GM19099 (cell line): ENCODE measurements around the gene KCTD2.

ENCODE experiments used
- POLR2A ChIP-seq: IDR thresholded peaks from 3 replicates; pipeline ENCODE4 v1.6.1; 2011; ENCODE audit warnings: low read depth; ENCODE audit not compliant: insufficient read length; ENCODE audit errors: extremely low read depth

The KCTD2 gene

GRCh38 chr17:75039238-75039637, 7.8 kb upstream of the KCTD2 start:
- TF ChIP-seq POLR2A: no peak

- no peak for TF ChIP-seq POLR2A
These were observed 5.3 kb upstream of the KCTD2 start for GRCh38 chr17:75041656-75042280.

GRCh38 chr17:75044716-75045115, 2.3 kb upstream of the KCTD2 start:
- no peak for TF ChIP-seq POLR2A

- no peak for TF ChIP-seq POLR2A
These were observed 523 bp downstream of the KCTD2 start for GRCh38 chr17:75047398-75048098.

GRCh38 chr17:75048249-75048878, 1.3 kb downstream of the KCTD2 start:
- TF ChIP-seq POLR2A: no peak

DNA sequence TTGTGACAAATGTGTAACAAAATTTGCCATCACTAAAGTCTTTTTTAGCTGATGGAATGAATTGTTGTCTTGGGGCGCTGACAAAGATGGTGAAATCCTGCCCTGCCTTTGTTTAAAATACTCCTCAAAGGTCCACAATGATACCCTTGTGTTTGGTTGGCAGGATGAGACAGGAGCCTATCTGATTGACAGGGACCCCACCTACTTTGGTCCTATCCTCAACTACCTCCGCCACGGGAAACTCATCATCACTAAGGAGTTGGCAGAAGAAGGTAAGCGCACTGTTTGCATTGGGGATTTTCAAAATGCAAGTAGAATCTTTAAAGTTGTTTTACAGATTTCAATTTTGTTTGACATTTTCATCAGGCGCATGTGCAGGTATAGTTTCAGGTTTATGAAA, 2.0 kb downstream of the KCTD2 start:
- no peak for TF ChIP-seq POLR2A

- TF ChIP-seq POLR2A: no peak
These were observed 2.7 kb downstream of the KCTD2 start for GRCh38 chr17:75049706-75050105.

GRCh38 chr17:75051941-75052340, 4.9 kb downstream of the KCTD2 start:
- no peak for TF ChIP-seq POLR2A

GRCh38 chr17:75059369-75060345, 12.6 kb downstream of the KCTD2 start:
- TF ChIP-seq POLR2A: no peak

DNA sequence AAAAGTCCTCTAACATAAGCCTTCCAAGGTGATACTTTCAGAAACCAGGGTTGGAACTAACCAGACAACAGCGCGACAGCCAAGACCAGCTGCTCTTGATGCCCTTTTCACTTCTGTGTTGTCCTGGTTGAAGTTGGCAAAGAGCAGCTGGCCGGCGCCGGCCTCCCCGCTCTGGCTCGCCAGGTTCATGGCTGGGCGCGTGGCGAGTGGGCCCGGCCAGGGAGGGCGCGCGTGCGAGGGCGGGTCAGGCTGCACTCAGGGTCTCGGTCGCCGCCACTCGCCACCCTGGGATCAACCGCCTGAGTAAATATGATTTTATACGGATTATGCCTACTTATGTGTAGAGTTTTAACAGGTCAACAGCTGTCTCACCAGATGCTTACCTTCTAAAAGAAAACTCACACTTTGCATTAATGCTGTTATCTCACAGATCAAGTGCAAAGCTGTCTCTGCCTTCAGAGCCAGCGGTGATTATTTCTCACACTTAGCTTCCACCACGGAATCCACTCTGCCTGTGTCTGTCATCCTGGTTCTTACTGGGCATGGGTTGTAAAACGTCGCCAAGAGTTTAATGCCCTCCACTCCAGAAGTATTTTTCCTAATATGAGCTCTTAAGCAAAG, 13.5 kb downstream of the KCTD2 start:
- no peak for TF ChIP-seq POLR2A

DNA sequence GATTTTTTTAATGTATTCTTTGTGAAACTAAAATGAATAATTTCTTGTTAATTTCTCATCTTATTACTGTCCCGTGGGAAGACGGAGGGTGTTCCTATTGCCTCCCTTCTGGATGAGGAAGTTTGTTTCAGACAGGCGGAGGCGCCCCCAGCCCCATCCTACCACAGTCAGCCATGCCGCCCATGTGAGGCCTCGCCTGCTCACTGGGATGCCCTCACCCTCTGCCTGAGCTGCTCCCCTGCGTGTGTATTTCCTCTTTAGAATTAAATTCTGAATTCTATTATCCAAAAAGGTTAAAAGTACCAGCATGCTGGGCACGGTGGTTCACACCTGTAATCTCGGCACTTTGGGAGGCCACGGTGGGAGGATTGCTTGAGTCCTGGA, 14.0 kb downstream of the KCTD2 start:
- TF ChIP-seq POLR2A: no peak

DNA sequence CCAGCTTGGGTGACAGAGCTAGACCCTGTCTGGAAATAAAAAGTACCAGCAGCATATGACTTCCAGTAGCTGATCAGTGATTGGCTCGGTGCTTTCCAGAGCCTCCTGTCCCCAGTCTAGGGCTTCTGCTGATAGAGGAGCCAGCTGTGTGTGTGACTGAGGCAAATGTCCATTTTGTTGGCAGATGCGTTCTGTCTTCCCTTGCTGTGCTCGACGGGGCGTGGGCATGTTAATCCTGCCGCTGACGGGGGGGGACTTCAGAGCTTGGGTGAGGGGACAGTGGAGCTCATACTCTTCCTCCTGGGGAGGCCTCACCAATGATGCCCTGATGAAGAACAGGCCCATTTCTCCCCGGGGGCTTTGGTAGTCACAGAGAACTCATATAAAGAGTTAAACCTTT, 14.6 kb downstream of the KCTD2 start:
- TF ChIP-seq POLR2A: no peak

DNA sequence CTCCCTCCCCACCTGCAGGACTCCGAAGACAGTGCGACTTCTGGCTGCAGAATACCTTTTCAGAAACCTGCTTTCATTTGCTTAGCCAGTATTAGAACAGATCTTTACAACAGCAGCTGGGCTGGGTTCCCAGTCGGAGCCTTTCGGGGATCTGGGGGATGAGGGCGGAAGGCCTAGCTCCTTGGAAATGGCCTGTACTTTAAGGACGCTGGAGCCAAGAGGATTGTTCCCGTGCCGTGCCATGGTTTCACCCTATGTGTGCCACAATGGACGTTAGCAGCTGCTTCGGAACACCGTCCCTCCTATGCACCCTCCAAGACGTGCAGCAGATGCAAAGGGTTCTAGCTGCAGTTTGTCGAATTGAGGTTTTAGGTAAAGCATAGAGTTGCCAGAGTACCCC, 16.2 kb downstream of the KCTD2 start:
- TF ChIP-seq POLR2A: no peak

- TF ChIP-seq POLR2A: no peak
These were observed 16.6 kb downstream of the KCTD2 start for GRCh38 chr17:75063626-75064025.

DNA sequence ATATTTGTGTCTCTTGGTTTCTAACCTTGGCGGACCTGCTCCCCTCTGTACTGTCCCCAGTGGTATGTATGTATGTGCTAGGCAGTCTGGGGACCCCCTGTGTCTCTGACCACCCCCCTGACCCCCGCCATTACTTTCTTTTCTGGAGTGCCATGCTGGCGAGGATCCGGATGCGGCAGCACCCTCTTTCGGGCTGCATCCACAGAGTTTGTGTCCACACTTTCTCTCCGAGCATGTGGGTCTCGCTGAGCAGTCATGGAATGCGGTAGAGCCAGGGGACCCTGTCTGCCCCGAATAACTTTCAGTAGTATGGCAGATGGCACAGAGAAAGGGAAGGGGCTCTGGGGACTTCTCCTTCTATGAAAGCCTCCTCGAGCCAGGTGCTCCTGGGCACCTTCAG, 17.0 kb downstream of the KCTD2 start:
- no peak for TF ChIP-seq POLR2A
